Keratinocyte (primary cell): ENCODE measurements around the gene PCSK6. TPM values are rescaled to one million over a fixed set of nuclear protein-coding genes. Genes with fewer than 3 reads are reported as not detected.

Source experiments
- DNase-seq: peaks from one replicate; pipeline ENCODE4 v3.0.0-alpha.2; 2011; ENCODE audit warnings: low read depth, missing footprints, low spot score
- FAIRE-seq: peaks from 2 replicates; lab custom pipeline; 2011; peaks lifted over from hg19 to GRCh38; lab: Jason Lieb, UNC
- H2AFZ ChIP-seq: 2 replicates; pipeline ENCODE4 v1.6.0; 2012; ENCODE audit warnings: low read length, control low read depth, inconsistent platforms; ENCODE audit not compliant: control insufficient read depth
- H3K27ac ChIP-seq: 2 replicates; pipeline ENCODE4 v1.5.1; 2011; ENCODE audit warnings: low read length; ENCODE audit not compliant: control insufficient read depth, insufficient read depth
- H3K27me3 ChIP-seq: 3 replicates; pipeline ENCODE4 v1.6.0; 2011; ENCODE audit warnings: low read length; ENCODE audit not compliant: control insufficient read depth, insufficient read depth; ENCODE audit errors: extremely low read depth
- H3K36me3 ChIP-seq, 2 experiments: 2 replicates in 1 of 2; 3 replicates in 1 of 2; pipeline ENCODE4 v1.5.1; 2011; ENCODE audit warnings: low read length in 2 of 2, mild to moderate bottlenecking in 1 of 2; ENCODE audit not compliant: control insufficient read depth in 2 of 2, insufficient read depth in 2 of 2; ENCODE audit errors: extremely low read depth in 1 of 2
- H3K4me1 ChIP-seq: 3 replicates; pipeline ENCODE4 v1.5.1; 2011; ENCODE audit warnings: low read length; ENCODE audit not compliant: control insufficient read depth, insufficient read depth; ENCODE audit errors: extremely low read depth
- H3K4me2 ChIP-seq: 3 replicates; pipeline ENCODE4 v1.6.0; 2011; ENCODE audit warnings: low read depth, low read length; ENCODE audit not compliant: control insufficient read depth, insufficient read depth; ENCODE audit errors: extremely low read depth
- H3K4me3 ChIP-seq, 3 experiments: fragments of 200-600 bp in 1 of 3; sonication (generic) in 1 of 3; 2 replicates in 2 of 3; 3 replicates in 1 of 3; pipeline ENCODE4 v1.5.1; 2011 to 2016; ENCODE audit warnings: low read length in 3 of 3, mild to moderate bottlenecking in 3 of 3, control low read depth in 2 of 3, inconsistent platforms in 1 of 3, low read depth in 1 of 3, mixed read lengths in 1 of 3, mixed run types in 1 of 3, moderate library complexity in 1 of 3; ENCODE audit not compliant: control insufficient read depth in 2 of 3, insufficient read depth in 2 of 3; ENCODE audit errors: extremely low read depth in 1 of 3
- H3K79me2 ChIP-seq: 2 replicates; pipeline ENCODE4 v1.6.0; 2012; ENCODE audit warnings: low read length; ENCODE audit not compliant: control insufficient read depth, insufficient read depth
- H3K9ac ChIP-seq: 3 replicates; pipeline ENCODE4 v1.6.0; 2011; ENCODE audit warnings: low read length; ENCODE audit not compliant: control insufficient read depth, insufficient read depth; ENCODE audit errors: extremely low read depth
- H3K9me1 ChIP-seq: 3 replicates; pipeline ENCODE4 v1.6.0; 2011; ENCODE audit warnings: low read length; ENCODE audit not compliant: control insufficient read depth, insufficient read depth; ENCODE audit errors: extremely low read depth
- H3K9me3 ChIP-seq: 2 replicates; pipeline ENCODE4 v1.5.1; 2012; ENCODE audit warnings: low read depth, low read length; ENCODE audit not compliant: control insufficient read depth
- H4K20me1 ChIP-seq: 3 replicates; pipeline ENCODE4 v1.6.0; 2011; ENCODE audit warnings: low read length; ENCODE audit not compliant: control insufficient read depth, insufficient read depth; ENCODE audit errors: extremely low read depth
- CTCF ChIP-seq, 3 experiments: IDR thresholded peaks in 1 of 3; conservative IDR thresholded peaks in 1 of 3; optimal IDR thresholded peaks in 1 of 3; 2 replicates in 2 of 3; 3 replicates in 1 of 3; pipeline versions ENCODE3 to v1.5.1; 2011; ENCODE audit warnings: low read length in 3 of 3, mild to moderate bottlenecking in 3 of 3, moderate library complexity in 2 of 3, control low read depth in 1 of 3, inconsistent platforms in 1 of 3; ENCODE audit not compliant: insufficient read depth in 2 of 3; ENCODE audit errors: extremely low read depth in 1 of 3
- EZH2 ChIP-seq: IDR thresholded peaks from one replicate; pipeline ENCODE4 v1.6.1; 2012; ENCODE audit warnings: inconsistent platforms, mild to moderate bottlenecking, low read length, moderate library complexity
- dilution Hi-C: fragments of 300-500 bp; cut with MboI; formaldehyde crosslinking; loops from one replicate; pipeline ENCODE4 v1.7.0; 2020; ENCODE audit warnings: low sequenced_read_pairs; ENCODE audit not compliant: extremely low pct_ligation_motif_present
- polyA plus RNA-seq, 5 experiments: library from polyadenylated mRNA; depleted of rRNA in 3 of 5; stranded (reverse) in 3 of 5; stranded (forward) in 1 of 5; unstranded in 1 of 5; fragments of >200 nt; gene quantifications; 1 replicate in 1 of 5; 2 replicates in 3 of 5; 3 replicates in 1 of 5; pipeline versions ENCODE4 v1.2.1 to v1.2.3, GENCODE V29; 2011 to 2012; ENCODE audit warnings: missing spikeins in 2 of 5, low read depth in 1 of 5, low replicate concordance in 1 of 5

PCSK6 gene
- polyA plus RNA-seq, 1 donor (not counting 4 experiments of a cell fraction or from before 2014, with no cell fraction given): 3.1 TPM

GRCh38 chr15:101531170-101531569 is 41.7 kb upstream of the PCSK6 start:
- no peak for FAIRE-seq
- H3K9me3 ChIP-seq: no peaks in the 10 kb centered on the region
- no peak overlapping the region for H3K9ac ChIP-seq
- dilution Hi-C loops: no loop called here
- TF ChIP-seq CTCF (optimal IDR thresholded peaks at IDR 0.05 in 1 of 3, IDR thresholded peaks at IDR 0.05 in 1 of 3, conservative IDR thresholded peaks at IDR 0.05 in 1 of 3; ENCODE audit: extremely low read depth in 1 of 3, insufficient read depth in 2 of 3, low read length in 3 of 3): no peak
- TF ChIP-seq EZH2: no peak
- H3K36me3 ChIP-seq: no peaks in the 10 kb centered on the region
- no peak overlapping the region for H2AFZ ChIP-seq
- H3K27ac ChIP-seq: no peak overlapping the region
- H3K4me3 ChIP-seq: no peak overlapping the region
- no peaks in the 10 kb centered on the region for H4K20me1 ChIP-seq
- H3K27me3 ChIP-seq: no peaks in the 10 kb centered on the region
- H3K4me1 ChIP-seq: no peaks in the 10 kb centered on the region
- no peaks in the 10 kb centered on the region for H3K9me1 ChIP-seq
- H3K4me2 ChIP-seq: no peak overlapping the region
- H3K79me2 ChIP-seq: no peaks in the 10 kb centered on the region
- no peak for DNase-seq

GRCh38 chr15:101530224-101530958 is 40.9 kb upstream of the PCSK6 start:
- Histone ChIP-seq H3K27me3 (no peaks in the 10 kb centered on the region), H3K79me2 (no peaks in the 10 kb centered on the region), H3K36me3 (no peaks in the 10 kb centered on the region), H3K4me3 (no peak overlapping the region), H4K20me1 (no peaks in the 10 kb centered on the region), H3K9ac (no peak overlapping the region), H3K4me2 (no peak overlapping the region), H2AFZ (no peak overlapping the region), H3K4me1 (no peaks in the 10 kb centered on the region), H3K9me1 (no peaks in the 10 kb centered on the region), H3K27ac (no peak overlapping the region), H3K9me3 (no peaks in the 10 kb centered on the region)
- dilution Hi-C loops: no loop called here
- no peak for FAIRE-seq
- TF ChIP-seq CTCF (optimal IDR thresholded peaks at IDR 0.05 in 1 of 3, IDR thresholded peaks at IDR 0.05 in 1 of 3, conservative IDR thresholded peaks at IDR 0.05 in 1 of 3; ENCODE audit: extremely low read depth in 1 of 3, insufficient read depth in 2 of 3, low read length in 3 of 3): no peak
- no peak for TF ChIP-seq EZH2
- no peak for DNase-seq
